ENCODE results near the gene C20orf96. TPM values are rescaled to one million over a fixed set of nuclear protein-coding genes. Genes with fewer than 3 reads are reported as not detected.
"Not testable (repeated sequence)": the region's sequence is repeated elsewhere in the genome, so short reads cannot be mapped to it uniquely, and the experiment has no call there.

The C20orf96 gene
- total RNA-seq, 1 donor from 2014 or later = 27.5 TPM

DNA sequence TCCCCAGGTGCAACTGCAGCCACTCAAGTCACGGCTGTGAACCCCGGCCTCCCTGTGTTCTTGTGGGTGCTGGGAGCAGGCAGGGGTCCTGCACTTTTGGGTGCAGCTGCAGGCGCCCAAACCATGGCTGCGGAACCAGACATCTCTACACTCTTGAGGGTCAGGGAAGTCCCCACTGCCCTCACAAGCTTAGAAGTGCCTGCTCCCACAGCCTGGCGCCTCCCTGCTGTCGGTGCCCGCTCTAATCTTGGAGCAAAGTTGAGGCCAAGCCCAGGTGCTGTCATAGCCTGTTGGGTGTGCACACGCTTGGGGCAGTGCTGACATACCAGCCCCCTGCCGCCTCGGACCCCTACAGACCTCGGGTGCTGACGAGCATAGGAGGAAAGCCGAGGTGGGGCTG, 26.8 kb downstream of the C20orf96 start:
- Mint-ChIP-seq H3K4me3 (ENCODE audit: unreplicated experiment) (no peak overlapping the region), H3K36me3 (ENCODE audit: low read depth, unreplicated experiment) (no peaks in the 10 kb centered on the region), H3K4me1 (ENCODE audit: unreplicated experiment) (peaks cover 3% of the 10 kb centered on the region), H3K27ac (ENCODE audit: unreplicated experiment) (no peak overlapping the region), H3K27me3 (ENCODE audit: unreplicated experiment) (peaks cover 3% of the 10 kb centered on the region), H3K9me3 (ENCODE audit: unreplicated experiment) (no peaks in the 10 kb centered on the region)
- TF ChIP-seq, protein P1, sequence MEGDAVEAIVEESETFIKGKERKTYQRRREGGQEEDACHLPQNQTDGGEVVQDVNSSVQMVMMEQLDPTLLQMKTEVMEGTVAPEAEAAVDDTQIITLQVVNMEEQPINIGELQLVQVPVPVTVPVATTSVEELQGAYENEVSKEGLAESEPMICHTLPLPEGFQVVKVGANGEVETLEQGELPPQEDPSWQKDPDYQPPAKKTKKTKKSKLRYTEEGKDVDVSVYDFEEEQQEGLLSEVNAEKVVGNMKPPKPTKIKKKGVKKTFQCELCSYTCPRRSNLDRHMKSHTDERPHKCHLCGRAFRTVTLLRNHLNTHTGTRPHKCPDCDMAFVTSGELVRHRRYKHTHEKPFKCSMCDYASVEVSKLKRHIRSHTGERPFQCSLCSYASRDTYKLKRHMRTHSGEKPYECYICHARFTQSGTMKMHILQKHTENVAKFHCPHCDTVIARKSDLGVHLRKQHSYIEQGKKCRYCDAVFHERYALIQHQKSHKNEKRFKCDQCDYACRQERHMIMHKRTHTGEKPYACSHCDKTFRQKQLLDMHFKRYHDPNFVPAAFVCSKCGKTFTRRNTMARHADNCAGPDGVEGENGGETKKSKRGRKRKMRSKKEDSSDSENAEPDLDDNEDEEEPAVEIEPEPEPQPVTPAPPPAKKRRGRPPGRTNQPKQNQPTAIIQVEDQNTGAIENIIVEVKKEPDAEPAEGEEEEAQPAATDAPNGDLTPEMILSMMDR (IDR thresholded peaks at IDR 0.05; ENCODE audit: unreplicated experiment) = no peak
- no peak for DNase-seq (ENCODE audit: low spot score)

DNA sequence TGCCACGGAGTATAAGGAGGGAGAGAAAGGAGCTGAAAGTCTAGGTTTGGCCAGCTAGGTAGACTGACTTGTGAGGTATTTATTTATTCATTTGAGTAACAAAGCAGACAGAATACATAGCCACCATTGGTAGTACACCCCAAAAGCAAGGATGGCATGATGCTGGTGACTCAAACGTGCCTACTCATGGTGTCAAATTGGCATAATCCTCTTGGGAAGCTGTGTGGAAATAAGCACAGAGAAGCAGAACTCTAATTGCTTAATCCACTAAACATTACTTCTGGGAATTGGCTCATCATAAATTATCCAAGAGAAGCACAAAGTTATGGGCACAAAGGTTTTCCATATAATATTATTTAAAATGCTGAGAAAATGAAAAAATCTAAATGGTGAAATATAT, 30.6 kb downstream of the C20orf96 start:
- Mint-ChIP-seq H3K4me1 (ENCODE audit: unreplicated experiment) (no peaks in the 10 kb centered on the region), H3K9me3 (ENCODE audit: unreplicated experiment) (no peaks in the 10 kb centered on the region), H3K36me3 (ENCODE audit: low read depth, unreplicated experiment) (peaks cover 3% of the 10 kb centered on the region), H3K27me3 (ENCODE audit: unreplicated experiment) (peaks cover 3% of the 10 kb centered on the region), H3K4me3 (ENCODE audit: unreplicated experiment) (no peak overlapping the region), H3K27ac (ENCODE audit: unreplicated experiment) (no peak overlapping the region)
- no peak for DNase-seq (ENCODE audit: low spot score)
- TF ChIP-seq, protein P1 (IDR thresholded peaks at IDR 0.05; ENCODE audit: unreplicated experiment) = no peak

DNA sequence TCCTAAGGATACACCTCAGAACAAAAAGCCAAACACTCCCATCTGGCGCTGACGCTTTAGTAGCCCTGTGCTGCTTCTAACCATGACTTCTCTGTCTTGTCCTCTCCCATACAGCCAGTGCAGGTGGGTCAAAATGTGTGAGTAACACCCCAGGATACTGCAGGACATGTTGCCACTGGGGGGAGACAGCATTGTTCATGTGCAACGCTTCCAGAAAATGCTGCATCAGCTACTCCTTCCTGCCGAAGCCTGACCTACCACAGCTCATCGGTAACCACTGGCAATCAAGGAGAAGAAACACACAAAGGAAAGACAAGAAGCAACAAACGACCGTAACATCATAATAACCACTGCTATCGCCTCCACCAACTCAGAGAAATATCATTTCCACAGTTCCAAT, 31.6 kb downstream of the C20orf96 start:
- Mint-ChIP-seq H3K27ac (ENCODE audit: unreplicated experiment) (no peak overlapping the region), H3K27me3 (ENCODE audit: unreplicated experiment) (peaks cover 7% of the 10 kb centered on the region), H3K9me3 (ENCODE audit: unreplicated experiment) (no peaks in the 10 kb centered on the region), H3K4me1 (ENCODE audit: unreplicated experiment) (no peaks in the 10 kb centered on the region), H3K36me3 (ENCODE audit: low read depth, unreplicated experiment) (peaks cover 3% of the 10 kb centered on the region), H3K4me3 (ENCODE audit: unreplicated experiment) (no peak overlapping the region)
- no peak for DNase-seq (ENCODE audit: low spot score)
- TF ChIP-seq, protein P1 (IDR thresholded peaks at IDR 0.05; ENCODE audit: unreplicated experiment) = no peak

DNA sequence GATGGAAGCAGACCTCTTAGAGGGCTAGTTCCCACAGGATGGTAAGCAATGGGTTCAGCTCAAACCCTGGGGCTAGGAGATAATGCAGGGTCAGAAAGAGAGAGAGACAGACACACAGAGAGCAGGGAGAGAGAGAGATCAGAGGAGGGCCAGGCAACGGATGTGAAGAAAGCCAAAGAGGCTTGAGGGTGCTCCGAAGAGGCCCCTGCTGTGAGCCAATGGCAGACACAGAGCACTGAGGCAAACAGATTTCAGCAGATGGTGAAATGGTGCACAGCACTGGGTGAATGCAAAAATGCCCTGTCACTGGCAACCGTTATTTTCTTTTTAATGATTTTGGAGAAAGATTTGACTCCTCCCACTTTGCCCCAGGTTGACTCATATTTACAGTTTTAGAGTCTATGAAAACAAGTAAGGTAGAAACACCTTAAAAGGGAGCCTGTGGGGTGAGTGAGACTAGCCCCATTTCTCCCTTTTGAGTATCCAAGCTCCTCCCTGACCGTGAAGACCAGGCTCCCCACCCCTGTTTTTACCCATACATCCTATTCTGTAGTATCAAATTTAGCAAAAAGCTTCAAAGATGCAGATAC, 32.2 kb downstream of the C20orf96 start:
- Mint-ChIP-seq H3K27ac (ENCODE audit: unreplicated experiment) (no peak overlapping the region), H3K27me3 (ENCODE audit: unreplicated experiment) (peaks cover 7% of the 10 kb centered on the region), H3K4me1 (ENCODE audit: unreplicated experiment) (no peaks in the 10 kb centered on the region), H3K9me3 (ENCODE audit: unreplicated experiment) (no peaks in the 10 kb centered on the region), H3K4me3 (ENCODE audit: unreplicated experiment) (no peak overlapping the region), H3K36me3 (ENCODE audit: low read depth, unreplicated experiment) (peaks cover 3% of the 10 kb centered on the region)
- DNase-seq (ENCODE audit: low spot score) = no peak
- TF ChIP-seq, protein P1 (IDR thresholded peaks at IDR 0.05; ENCODE audit: unreplicated experiment) = no peak

DNA sequence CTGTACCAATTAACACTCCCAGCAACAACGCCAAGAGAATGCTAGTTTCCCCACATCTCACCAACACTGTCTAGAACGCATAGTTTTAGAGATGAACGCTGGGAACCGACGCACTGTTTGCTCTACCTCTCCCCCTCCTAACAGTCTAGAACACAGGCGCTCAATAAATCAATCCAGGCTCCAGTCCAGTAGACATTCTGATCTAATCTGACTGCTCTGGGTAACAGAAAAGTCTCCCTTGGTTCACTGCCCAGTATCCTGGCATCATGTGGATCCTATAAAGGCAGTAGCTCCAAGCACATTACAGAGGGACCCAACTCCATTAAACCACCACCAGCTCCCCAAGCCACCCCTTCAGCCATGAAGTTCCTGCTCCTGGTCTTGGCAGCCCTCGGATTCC, 33.1 kb downstream of the C20orf96 start, which contains the start of gene DEFB132:
Gene DEFB132 (plus strand): TSS at position 306 of the 400 bp plus-strand sequence. CDS start 55 bp downstream, at position 361.
- H3K4me1 Mint-ChIP-seq (ENCODE audit: unreplicated experiment) = no peaks in the 10 kb centered on the region
- H3K9me3 Mint-ChIP-seq (ENCODE audit: unreplicated experiment) = no peaks in the 10 kb centered on the region
- peaks cover 3% of the 10 kb centered on the region for H3K36me3 Mint-ChIP-seq (ENCODE audit: low read depth, unreplicated experiment)
- TF ChIP-seq, protein P1 (IDR thresholded peaks at IDR 0.05; ENCODE audit: unreplicated experiment) = no peak
- H3K27ac Mint-ChIP-seq (ENCODE audit: unreplicated experiment) = no peak within 1 kb of the TSS
- peaks cover 7% of the 10 kb centered on the region for H3K27me3 Mint-ChIP-seq (ENCODE audit: unreplicated experiment)
- no peak for DNase-seq (ENCODE audit: low spot score)
- no peak within 1 kb of the TSS for H3K4me3 Mint-ChIP-seq (ENCODE audit: unreplicated experiment)

DNA sequence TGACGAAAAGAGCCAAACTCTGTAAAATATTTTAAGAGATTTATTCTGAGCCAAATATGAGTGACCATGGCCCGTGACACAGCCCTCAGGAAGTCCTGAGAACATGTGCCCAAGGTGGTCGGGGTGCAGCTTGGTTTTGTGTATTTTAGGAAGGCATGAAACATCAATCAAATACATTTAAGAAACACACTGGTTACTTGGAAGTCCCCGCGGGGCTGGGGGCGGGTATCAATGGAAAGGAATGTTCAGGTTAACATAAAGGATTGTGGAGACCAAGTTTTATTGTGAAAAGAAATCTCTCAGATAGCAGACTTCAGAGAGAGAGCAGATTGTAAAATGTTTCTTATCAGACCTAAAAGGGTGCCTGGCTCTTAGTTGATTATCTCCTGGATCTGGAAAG, 37.1 kb downstream of the C20orf96 start:
- not testable (repeated sequence) for H3K4me1 Mint-ChIP-seq (ENCODE audit: unreplicated experiment); H3K9me3 Mint-ChIP-seq (ENCODE audit: unreplicated experiment); DNase-seq (ENCODE audit: low spot score); H3K27ac Mint-ChIP-seq (ENCODE audit: unreplicated experiment); H3K4me3 Mint-ChIP-seq (ENCODE audit: unreplicated experiment); H3K36me3 Mint-ChIP-seq (ENCODE audit: low read depth, unreplicated experiment)
- H3K27me3 Mint-ChIP-seq (ENCODE audit: unreplicated experiment) = peaks cover 11% of the 10 kb centered on the region
